VCaP (cell line): ENCODE results near the gene DOCK8.

ENCODE experiments used
- H3K27ac ChIP-seq: fragments of 450-650 bp; 2 replicates; pipeline ENCODE4 v1.5.1; 2017
- TF ChIP-seq, protein P1 (sequence below): fragments of 450-650 bp; conservative IDR thresholded peaks from 2 replicates; pipeline ENCODE4 v1.5.1; 2017; ENCODE audit warnings: mild to moderate bottlenecking, moderate library complexity

Gene DOCK8

DNA sequence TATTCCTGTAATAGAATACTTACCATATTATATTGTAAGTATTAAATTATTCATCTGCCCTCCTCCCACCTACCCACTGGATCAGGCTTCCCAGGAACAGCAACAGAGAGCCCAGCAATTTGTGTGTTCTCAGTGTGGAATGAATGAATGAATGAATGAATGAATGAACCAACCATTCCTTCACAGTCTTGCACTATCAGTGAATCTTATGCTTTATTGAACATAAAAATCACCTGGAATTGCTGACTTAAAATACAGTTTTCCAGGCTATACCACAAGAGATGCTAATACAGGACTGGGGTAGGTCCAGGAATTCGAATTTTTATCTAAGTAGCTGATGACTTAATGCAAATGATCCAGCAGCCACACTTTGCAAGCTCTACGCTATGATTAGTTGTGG lies 51.6 kb downstream of the DOCK8 start:
- TF ChIP-seq, protein P1, sequence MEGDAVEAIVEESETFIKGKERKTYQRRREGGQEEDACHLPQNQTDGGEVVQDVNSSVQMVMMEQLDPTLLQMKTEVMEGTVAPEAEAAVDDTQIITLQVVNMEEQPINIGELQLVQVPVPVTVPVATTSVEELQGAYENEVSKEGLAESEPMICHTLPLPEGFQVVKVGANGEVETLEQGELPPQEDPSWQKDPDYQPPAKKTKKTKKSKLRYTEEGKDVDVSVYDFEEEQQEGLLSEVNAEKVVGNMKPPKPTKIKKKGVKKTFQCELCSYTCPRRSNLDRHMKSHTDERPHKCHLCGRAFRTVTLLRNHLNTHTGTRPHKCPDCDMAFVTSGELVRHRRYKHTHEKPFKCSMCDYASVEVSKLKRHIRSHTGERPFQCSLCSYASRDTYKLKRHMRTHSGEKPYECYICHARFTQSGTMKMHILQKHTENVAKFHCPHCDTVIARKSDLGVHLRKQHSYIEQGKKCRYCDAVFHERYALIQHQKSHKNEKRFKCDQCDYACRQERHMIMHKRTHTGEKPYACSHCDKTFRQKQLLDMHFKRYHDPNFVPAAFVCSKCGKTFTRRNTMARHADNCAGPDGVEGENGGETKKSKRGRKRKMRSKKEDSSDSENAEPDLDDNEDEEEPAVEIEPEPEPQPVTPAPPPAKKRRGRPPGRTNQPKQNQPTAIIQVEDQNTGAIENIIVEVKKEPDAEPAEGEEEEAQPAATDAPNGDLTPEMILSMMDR, result no peak
- H3K27ac ChIP-seq, result no peak overlapping the region

GRCh38 chr9:268616-269015 lies 54.0 kb downstream of the DOCK8 start:
- H3K27ac ChIP-seq, result no peak overlapping the region
- TF ChIP-seq, protein P1, result no peak

GRCh38 chr9:269081-269711 lies 54.5 kb downstream of the DOCK8 start:
- TF ChIP-seq, protein P1, result no peak
- no peak overlapping the region for H3K27ac ChIP-seq

DNA sequence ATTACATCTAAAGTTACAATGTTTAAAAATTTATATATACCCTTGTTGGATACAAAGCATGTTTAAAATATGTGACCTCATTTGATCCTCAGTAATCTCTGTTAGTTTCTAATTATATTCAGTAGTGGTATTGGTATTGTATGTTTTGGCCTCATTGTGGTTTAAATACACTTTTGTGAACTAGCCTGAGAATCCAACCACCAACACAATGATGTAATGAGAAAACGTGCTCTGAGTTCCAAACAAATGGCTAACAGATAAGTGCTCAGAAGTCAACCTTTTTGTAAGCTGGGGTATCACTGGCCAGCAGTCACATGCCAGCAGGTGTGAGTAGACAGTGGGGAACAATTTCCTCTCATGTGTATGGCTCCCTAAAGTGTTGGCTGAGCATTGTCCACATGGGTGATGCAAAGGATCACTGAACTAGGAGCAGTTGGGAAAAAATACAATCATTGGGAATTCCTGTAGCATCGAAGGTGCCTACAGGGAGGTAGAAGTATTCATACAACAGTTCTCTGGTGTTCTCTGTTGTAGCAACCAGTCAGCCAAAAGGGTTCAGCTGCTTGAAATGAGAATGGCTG lies 56.1 kb downstream of the DOCK8 start:
- H3K27ac ChIP-seq, result no peak overlapping the region
- TF ChIP-seq, protein P1, result no peak

DNA sequence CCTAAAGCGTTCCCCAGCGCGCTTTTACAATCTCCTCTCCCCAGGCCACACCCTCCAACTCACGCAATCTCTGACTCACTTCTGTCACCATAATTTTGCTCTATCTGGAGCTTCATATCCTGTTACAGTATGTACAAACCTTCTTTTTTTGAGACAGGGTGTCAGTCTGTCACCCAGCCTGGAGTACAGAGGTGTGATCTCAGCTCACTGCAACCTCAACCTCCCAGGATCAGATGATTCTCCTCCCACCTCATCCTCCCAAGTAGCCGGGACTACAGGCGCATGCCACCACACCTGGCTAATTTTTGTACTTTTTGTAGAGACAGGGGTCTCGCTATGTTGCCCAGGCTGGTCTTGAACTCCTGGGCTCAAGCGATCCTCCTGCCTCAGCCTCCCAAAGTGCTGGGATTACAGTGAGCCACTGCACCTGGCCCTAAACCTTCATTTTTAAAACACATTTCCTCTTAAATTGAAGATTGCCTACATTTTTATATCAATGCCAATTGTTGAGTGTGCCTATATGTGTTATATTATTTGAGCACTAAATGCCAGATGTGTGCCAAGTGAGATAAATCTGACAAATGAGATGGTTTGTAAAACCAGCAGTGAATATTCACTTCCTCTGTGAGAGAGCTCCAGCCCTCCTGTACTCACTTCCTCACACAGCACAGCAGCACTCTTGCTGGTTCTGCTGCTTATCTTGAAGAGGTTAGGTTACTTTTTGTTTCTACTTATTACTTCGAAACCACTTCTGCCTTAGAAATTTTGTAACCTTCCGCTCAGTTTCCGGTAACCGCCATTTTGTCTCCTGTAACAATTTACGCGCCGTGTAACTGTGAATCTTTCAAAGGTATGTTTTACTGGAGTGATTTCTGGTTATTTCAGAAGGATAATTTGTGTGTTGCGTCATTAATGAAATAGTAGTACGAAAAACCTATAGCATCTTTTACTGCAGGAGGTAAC lies 57.9 kb downstream of the DOCK8 start:
- H3K27ac ChIP-seq, result no peak overlapping the region
- TF ChIP-seq, protein P1, result no peak

- H3K27ac ChIP-seq, result no peak overlapping the region
- TF ChIP-seq, protein P1, result no peak
These were observed 59.7 kb downstream of the DOCK8 start for GRCh38 chr9:274406-274805.

DNA sequence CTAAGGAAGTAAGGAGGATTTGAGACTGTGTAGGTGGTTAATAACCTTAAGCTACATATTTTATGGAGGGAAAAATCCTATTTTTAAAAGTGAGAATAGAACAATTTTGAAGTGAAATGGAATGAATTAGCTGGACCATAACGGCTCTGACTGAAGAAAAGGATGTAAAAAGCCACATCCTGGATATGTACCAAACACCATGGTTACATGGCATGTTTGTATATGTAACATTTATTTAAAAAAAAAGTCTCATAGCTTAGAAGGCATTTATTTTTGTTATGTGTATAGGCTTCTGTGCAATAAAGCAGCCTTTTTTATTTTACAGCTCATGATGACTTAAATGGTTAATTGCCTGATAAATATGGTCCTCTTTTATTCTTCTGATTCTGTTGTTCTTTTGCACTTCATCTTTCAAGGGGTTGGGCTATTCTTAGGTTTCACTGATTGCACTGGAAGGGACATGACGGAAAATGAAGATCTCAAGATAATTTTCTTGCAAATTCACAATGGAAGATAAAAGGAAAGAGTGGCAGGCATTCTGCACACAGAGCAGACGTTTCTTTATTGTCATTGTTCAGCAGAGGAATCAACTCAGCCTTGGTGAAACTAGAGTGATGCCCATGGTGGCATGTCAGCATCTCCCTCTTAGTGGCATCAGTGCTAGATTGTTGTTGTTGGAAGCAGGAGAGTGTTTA lies 63.1 kb downstream of the DOCK8 start:
- TF ChIP-seq, protein P1, result no peak
- H3K27ac ChIP-seq, result no peak overlapping the region
